Panc1 (cell line): Measurements from ENCODE around the gene LGR5.

Experiments used
- CTCF ChIP-seq: fragments of 450-650 bp; IDR thresholded peaks from 2 replicates; pipeline ENCODE4 v1.5.1; 2017; ENCODE audit warnings: mild to moderate bottlenecking
- POLR2AphosphoS5 ChIP-seq: IDR thresholded peaks from 2 replicates; pipeline ENCODE4 v1.6.1; 2012; ENCODE audit warnings: mild to moderate bottlenecking, low read depth, low read length, moderate library complexity
- REST ChIP-seq, 2 experiments: IDR thresholded peaks; 2 replicates each; pipeline ENCODE4 v1.6.1; 2011 to 2012; ENCODE audit warnings: low read depth in 2 of 2, control low read depth in 1 of 2, low read length in 1 of 2, mild to moderate bottlenecking in 1 of 2, moderate library complexity in 1 of 2; ENCODE audit not compliant: insufficient read depth in 1 of 2
- SIN3A ChIP-seq: IDR thresholded peaks from 2 replicates; pipeline ENCODE4 v1.6.1; 2012; ENCODE audit warnings: low read depth, mild to moderate bottlenecking, low read length, moderate library complexity, borderline replicate concordance; ENCODE audit not compliant: insufficient read depth
- TCF7L2 ChIP-seq: IDR thresholded peaks from 2 replicates; pipeline ENCODE4 v1.6.1; 2011; ENCODE audit warnings: mild to moderate bottlenecking, low read depth, low read length, inconsistent platforms

GRCh38 chr12:71410844-71411243 is 28.8 kb upstream of the LGR5 start:
- TF ChIP-seq POLR2AphosphoS5: no peak
- TF ChIP-seq CTCF: no peak
- TF ChIP-seq SIN3A: no peak
- no peak for TF ChIP-seq TCF7L2
- TF ChIP-seq REST (IDR thresholded peaks at IDR 0.05; ENCODE audit: insufficient read depth in 1 of 2, low read depth in 2 of 2, low read length in 1 of 2): no peak
